Pancreas (tissue), 10 donors: ENCODE results near the gene CDH4. TPM values are rescaled to one million over a fixed set of nuclear protein-coding genes. Genes with fewer than 3 reads are reported as not detected.

Experiments used
- ATAC-seq, 4 donors: fragments of 200-7000 bp; cut with Tn5 transposase; one replicate each; pipeline versions ENCODE4 v1.8.0 to v1.9.1; 2020; ENCODE audit warnings: mild to moderate bottlenecking in 4 of 4, moderate library complexity in 4 of 4
- DNase-seq, 6 donors: peaks; one replicate each; pipeline ENCODE4 v3.0.0-alpha.2; 2020
- FAIRE-seq: peaks from 2 replicates; lab custom pipeline; 2012; peaks lifted over from hg19 to GRCh38; lab: Jason Lieb, UNC
- H3K27ac ChIP-seq, 4 donors: fragments of 200-600 bp; sonication (generic); 1 replicate in 3 of 4; 2 replicates in 1 of 4; pipeline versions ENCODE4 v1.5.0 to v1.8.0; 2020
- H3K27me3 ChIP-seq, 4 donors: fragments of 200-600 bp; one replicate each; pipeline ENCODE4 v1.8.0; 2021
- H3K36me3 ChIP-seq, 3 donors: fragments of 200-600 bp; sonication (generic) in 1 of 3; one replicate each; pipeline versions ENCODE4 v1.5.0 to v1.8.0; 2020 to 2021
- H3K4me1 ChIP-seq, 3 donors: fragments of 200-600 bp; one replicate each; pipeline ENCODE4 v1.8.0; 2021
- H3K4me3 ChIP-seq, 4 donors: fragments of 200-600 bp; sonication (generic) in 2 of 4; one replicate each; pipeline versions ENCODE4 v1.5.0 to v1.8.0; 2020 to 2021
- H3K9me3 ChIP-seq, 4 donors: fragments of 200-600 bp; one replicate each; pipeline ENCODE4 v1.8.0; 2021
- WGBS, 2 donors: extraction: QIAGEN DNeasy Blood & Tissue Kit; methylation state at CpG; one replicate each; pipeline ENCODE4 v1.1.7; 2013; 5-methylcytosine and 5-hydroxymethylcytosine counted together
- intact Hi-C, 3 donors: fragments of 100-400 bp; cut with DNase I; formaldehyde crosslinking; loops; one replicate each; pipeline versions ENCODE4 v1.11.1 to v1.14.2; 2022
- polyA plus RNA-seq, 2 donors: library from polyadenylated mRNA; stranded (reverse); fragments of 200-250 nt; gene quantifications; one replicate each; pipeline ENCODE4 v1.2.3, GENCODE V29; 2013
- total RNA-seq, 6 donors: library from RNA; stranded (reverse); fragmentation: NEBNext Ultra II Directional in 4 of 6; extraction: Animal tissue kit (Norgen Biotek cat#: 25700) in 4 of 6; gene quantifications; one replicate each; pipeline versions ENCODE4 v1.2.1 to v1.2.4, GENCODE V29; 2021 to 2023
- TF ChIP-seq, protein P1 (sequence below), 4 donors: fragments of 200-600 bp; sonication (generic) in 3 of 4; IDR thresholded peaks; one replicate each; pipeline versions ENCODE4 v1.5.0 to v1.8.0; 2021; ENCODE audit warnings: antibody characterized with exemption in 4 of 4
- donor health status: healthy with polysubstance abuse.
- donor health status: DM: no; HTN: no; CAD: no; lungs with moderate emphysema.
- donor health status: DM: no; HTN: no; CAD: no.
- donor health status: control.
- donor health status: control.
- donor health status: Bipolar disorder and iron deficiency.
- donor health status: DM: yes; HTN: yes; CAD: no.
- donor health status: DM: no; HTN: no; CAD: no.
- donor health status: DM: no; HTN: no; CAD: no.
- donor health status: DM: yes; HTN: yes; CAD: no.

Gene CDH4
- total and polyA plus RNA-seq, 8 donors: 0.04 to 1.4 (median 0.27) TPM

GRCh38 chr20:61256365-61256764 lies 4.3 kb downstream of the CDH4 start:
- Histone ChIP-seq H3K27me3 (peaks cover 0 to 11% (median 1%) of the 10 kb centered on the region in 4 donors), H3K27ac (no peak overlapping the region), H3K4me1 (no peaks in the 10 kb centered on the region), H3K36me3 (no peaks in the 10 kb centered on the region), H3K4me3 (no peak overlapping the region), H3K9me3 (no peaks in the 10 kb centered on the region)
- WGBS, 2 donors: 69 to 86% methylated on average over 9 of the region's 9 CpGs
- no peak for FAIRE-seq
- TF ChIP-seq, protein P1, sequence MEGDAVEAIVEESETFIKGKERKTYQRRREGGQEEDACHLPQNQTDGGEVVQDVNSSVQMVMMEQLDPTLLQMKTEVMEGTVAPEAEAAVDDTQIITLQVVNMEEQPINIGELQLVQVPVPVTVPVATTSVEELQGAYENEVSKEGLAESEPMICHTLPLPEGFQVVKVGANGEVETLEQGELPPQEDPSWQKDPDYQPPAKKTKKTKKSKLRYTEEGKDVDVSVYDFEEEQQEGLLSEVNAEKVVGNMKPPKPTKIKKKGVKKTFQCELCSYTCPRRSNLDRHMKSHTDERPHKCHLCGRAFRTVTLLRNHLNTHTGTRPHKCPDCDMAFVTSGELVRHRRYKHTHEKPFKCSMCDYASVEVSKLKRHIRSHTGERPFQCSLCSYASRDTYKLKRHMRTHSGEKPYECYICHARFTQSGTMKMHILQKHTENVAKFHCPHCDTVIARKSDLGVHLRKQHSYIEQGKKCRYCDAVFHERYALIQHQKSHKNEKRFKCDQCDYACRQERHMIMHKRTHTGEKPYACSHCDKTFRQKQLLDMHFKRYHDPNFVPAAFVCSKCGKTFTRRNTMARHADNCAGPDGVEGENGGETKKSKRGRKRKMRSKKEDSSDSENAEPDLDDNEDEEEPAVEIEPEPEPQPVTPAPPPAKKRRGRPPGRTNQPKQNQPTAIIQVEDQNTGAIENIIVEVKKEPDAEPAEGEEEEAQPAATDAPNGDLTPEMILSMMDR (IDR thresholded peaks at IDR 0.05): no peak
- no peak for ATAC-seq
- no peak for DNase-seq
- intact Hi-C loops: no loop called here

- ATAC-seq: no peak
- intact Hi-C loops: no loop called here
Observed at GRCh38 chr20:61256824-61257223, 4.8 kb downstream of the CDH4 start.

GRCh38 chr20:61257611-61258010 lies 5.5 kb downstream of the CDH4 start:
- FAIRE-seq (no peak), DNase-seq (no peak), ATAC-seq (no peak)
- Histone ChIP-seq H3K4me1 (no peaks in the 10 kb centered on the region), H3K9me3 (no peaks in the 10 kb centered on the region), H3K27ac (no peak overlapping the region), H3K27me3 (peaks cover 0 to 6% (median 0%) of the 10 kb centered on the region in 4 donors), H3K4me3 (no peak overlapping the region), H3K36me3 (no peaks in the 10 kb centered on the region)
- WGBS, 2 donors: 53 to 64% methylated on average over 20 of the region's 20 CpGs
- TF ChIP-seq, protein P1 (IDR thresholded peaks at IDR 0.05): no peak
- intact Hi-C loops: no loop called here

More at GRCh38 chr20:61256824-61257223, 4.8 kb downstream of the CDH4 start:
- Histone ChIP-seq H3K36me3 (no peaks in the 10 kb centered on the region), H3K9me3 (no peaks in the 10 kb centered on the region), H3K27ac (no peak overlapping the region), H3K27me3 (peaks cover 0 to 7% (median 0%) of the 10 kb centered on the region in 4 donors), H3K4me1 (no peaks in the 10 kb centered on the region), H3K4me3 (no peak overlapping the region)
- DNase-seq: no peak
- TF ChIP-seq, protein P1 (IDR thresholded peaks at IDR 0.05): no peak
- FAIRE-seq: no peak
- WGBS, 2 donors: 65 to 79% methylated on average over 7 of the region's 7 CpGs

GRCh38 chr20:61259741-61260140 lies 7.7 kb downstream of the CDH4 start:
- H3K36me3 ChIP-seq: no peaks in the 10 kb centered on the region
- H3K27ac ChIP-seq: no peak overlapping the region
- H3K27me3 ChIP-seq: no peaks in the 10 kb centered on the region
- H3K9me3 ChIP-seq: no peaks in the 10 kb centered on the region
- intact Hi-C loops: no loop called here
- no peak overlapping the region for H3K4me3 ChIP-seq
- WGBS, 2 donors: 68 to 84% methylated on average over 3 of the region's 3 CpGs
- TF ChIP-seq, protein P1 (IDR thresholded peaks at IDR 0.05): no peak
- no peaks in the 10 kb centered on the region for H3K4me1 ChIP-seq
- FAIRE-seq (no peak), ATAC-seq (no peak), DNase-seq (no peak)

- DNase-seq: no peak
- Histone ChIP-seq H3K4me3 (no peak overlapping the region), H3K27me3 (no peaks in the 10 kb centered on the region), H3K4me1 (no peaks in the 10 kb centered on the region), H3K36me3 (no peaks in the 10 kb centered on the region), H3K9me3 (no peaks in the 10 kb centered on the region), H3K27ac (no peak overlapping the region)
- WGBS, 2 donors: 57 to 74% methylated on average over 7 of the region's 7 CpGs
- no peak for FAIRE-seq
- intact Hi-C loops: no loop called here
- TF ChIP-seq, protein P1 (IDR thresholded peaks at IDR 0.05): no peak
- no peak for ATAC-seq
Observed at GRCh38 chr20:61260905-61261304, 8.8 kb downstream of the CDH4 start.
